ENCODE results near the gene CELF4. TPM values are rescaled to one million over a fixed set of nuclear protein-coding genes. Genes with fewer than 3 reads are reported as not detected.

Gene CELF4
- total and polyA plus RNA-seq, 2 donors (not counting 1 experiment from before 2014, with no cell fraction given): 0.17 TPM; not detected in 1

DNA sequence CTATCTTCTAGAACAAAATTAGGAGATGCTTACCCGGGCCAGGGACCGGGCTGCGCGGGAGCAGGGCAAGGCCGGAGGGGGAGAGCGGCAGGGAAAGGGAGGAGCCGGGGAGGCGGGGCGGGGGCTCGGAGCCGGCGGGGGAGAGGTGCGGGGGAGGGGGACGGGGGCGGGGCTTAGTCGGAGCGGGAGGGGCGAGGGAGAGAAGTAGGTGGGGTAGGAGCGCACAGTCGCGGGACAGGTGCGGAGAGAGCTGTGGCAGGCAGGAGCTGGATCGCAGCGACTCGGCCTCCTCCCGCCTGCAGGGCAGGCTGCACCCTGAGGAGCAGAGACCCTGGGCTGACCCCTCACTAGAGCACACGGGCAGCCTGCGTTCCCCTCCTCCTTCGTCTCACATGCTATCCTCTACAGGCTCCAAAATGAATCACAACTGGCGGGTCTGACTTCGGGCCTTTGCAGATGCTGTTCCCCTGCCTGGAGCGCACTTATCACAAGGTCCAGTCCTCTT lies 290.3 kb downstream of the CELF4 start:
- Histone ChIP-seq H3K36me3 (ENCODE audit: control insufficient read depth, insufficient read depth, low read length) (no peaks in the 10 kb centered on the region), H2AFZ (ENCODE audit: low read length) (no peak overlapping the region), H4K20me1 (ENCODE audit: control insufficient read depth, extremely low read depth, insufficient read depth, low read length) (no peaks in the 10 kb centered on the region), H3K4me1 (ENCODE audit: control insufficient read depth, extremely low read depth, insufficient read depth, low read length) (no peaks in the 10 kb centered on the region), H3K9ac (ENCODE audit: insufficient read depth, low read length) (no peak overlapping the region), H3K4me2 (ENCODE audit: extremely low read depth, insufficient read depth, low read length) (no peak overlapping the region), H3K9me3 (ENCODE audit: control insufficient read depth, insufficient read depth, low read depth, low read length) (no peaks in the 10 kb centered on the region), H3K79me2 (ENCODE audit: control insufficient read depth, insufficient read depth, low read length) (no peaks in the 10 kb centered on the region), H3K4me3 (replicated peaks in 1 of 4; ENCODE audit: control extremely low read depth in 1 of 4, insufficient read depth in 1 of 4, low read depth in 3 of 4, low read length in 4 of 4) (no peak overlapping the region), H3K27me3 (ENCODE audit: control insufficient read depth, insufficient read depth, low read length) (peaks cover 11% of the 10 kb centered on the region), H3K27ac (ENCODE audit: insufficient read depth, low read length) (no peak overlapping the region)
- TF ChIP-seq, protein P1, sequence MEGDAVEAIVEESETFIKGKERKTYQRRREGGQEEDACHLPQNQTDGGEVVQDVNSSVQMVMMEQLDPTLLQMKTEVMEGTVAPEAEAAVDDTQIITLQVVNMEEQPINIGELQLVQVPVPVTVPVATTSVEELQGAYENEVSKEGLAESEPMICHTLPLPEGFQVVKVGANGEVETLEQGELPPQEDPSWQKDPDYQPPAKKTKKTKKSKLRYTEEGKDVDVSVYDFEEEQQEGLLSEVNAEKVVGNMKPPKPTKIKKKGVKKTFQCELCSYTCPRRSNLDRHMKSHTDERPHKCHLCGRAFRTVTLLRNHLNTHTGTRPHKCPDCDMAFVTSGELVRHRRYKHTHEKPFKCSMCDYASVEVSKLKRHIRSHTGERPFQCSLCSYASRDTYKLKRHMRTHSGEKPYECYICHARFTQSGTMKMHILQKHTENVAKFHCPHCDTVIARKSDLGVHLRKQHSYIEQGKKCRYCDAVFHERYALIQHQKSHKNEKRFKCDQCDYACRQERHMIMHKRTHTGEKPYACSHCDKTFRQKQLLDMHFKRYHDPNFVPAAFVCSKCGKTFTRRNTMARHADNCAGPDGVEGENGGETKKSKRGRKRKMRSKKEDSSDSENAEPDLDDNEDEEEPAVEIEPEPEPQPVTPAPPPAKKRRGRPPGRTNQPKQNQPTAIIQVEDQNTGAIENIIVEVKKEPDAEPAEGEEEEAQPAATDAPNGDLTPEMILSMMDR (conservative IDR thresholded peaks at IDR 0.05 in 1 of 2, IDR thresholded peaks at IDR 0.05 in 1 of 2; ENCODE audit: low read depth in 1 of 2, low read length in 2 of 2): no peak
- no peak for TF ChIP-seq EZH2 (IDR thresholded peaks at IDR 0.05; ENCODE audit: low read length, missing control alignments)
- DNase-seq (ENCODE audit: low read depth in 2 of 2): no peak

DNA sequence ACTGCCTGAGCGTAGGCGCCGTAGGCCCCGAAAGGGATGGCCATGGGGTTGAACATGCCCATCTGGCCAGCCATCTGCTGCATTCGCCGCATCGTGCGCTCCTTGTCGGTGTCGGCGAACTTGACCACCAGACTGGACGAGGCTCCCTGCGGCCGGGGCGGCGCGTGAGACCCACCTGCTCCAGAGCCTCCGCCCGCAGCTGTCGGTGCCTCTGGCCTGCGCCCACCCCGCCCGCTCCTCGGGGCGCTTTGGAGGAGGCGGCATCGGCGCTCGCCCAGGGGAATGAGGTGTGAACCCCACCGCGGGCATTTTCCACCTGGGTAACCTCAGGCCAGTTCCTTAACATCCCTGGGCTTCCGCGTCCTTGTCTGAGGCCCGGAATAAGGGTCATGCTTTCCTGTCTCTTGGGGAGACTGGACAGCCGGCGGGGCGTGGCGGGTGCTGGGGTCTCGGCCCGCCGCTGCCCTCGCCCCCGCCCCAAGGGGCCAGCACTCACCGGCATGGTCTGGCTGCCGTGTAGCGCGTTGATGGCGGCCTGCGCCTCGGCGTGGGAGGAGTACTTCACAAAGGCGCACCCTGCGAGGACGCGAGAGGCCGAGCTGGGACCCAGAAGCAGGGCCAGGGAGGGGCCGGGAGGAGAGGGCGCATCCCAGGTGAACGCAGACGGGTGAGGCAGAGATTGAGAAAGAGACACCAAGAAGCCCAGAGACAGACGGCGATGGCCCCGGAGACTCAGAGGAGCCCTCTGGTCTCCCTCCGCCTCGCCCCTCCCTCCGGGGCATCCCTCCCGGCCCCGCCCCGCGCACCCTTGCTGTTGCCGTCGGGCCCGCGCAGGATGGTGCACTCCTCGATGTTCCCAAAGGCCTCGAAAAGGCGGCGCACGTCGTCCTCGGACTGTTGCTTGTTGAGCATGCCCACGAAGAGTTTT lies 291.0 kb downstream of the CELF4 start:
- H3K4me2 ChIP-seq (ENCODE audit: extremely low read depth, insufficient read depth, low read length): no peak overlapping the region
- TF ChIP-seq EZH2 (IDR thresholded peaks at IDR 0.05; ENCODE audit: low read length, missing control alignments): no peak
- TF ChIP-seq, protein P1 (conservative IDR thresholded peaks at IDR 0.05 in 1 of 2, IDR thresholded peaks at IDR 0.05 in 1 of 2; ENCODE audit: low read depth in 1 of 2, low read length in 2 of 2): no peak
- no peaks in the 10 kb centered on the region for H3K36me3 ChIP-seq (ENCODE audit: control insufficient read depth, insufficient read depth, low read length)
- H3K27me3 ChIP-seq (ENCODE audit: control insufficient read depth, insufficient read depth, low read length): peaks cover 11% of the 10 kb centered on the region
- H3K9ac ChIP-seq (ENCODE audit: insufficient read depth, low read length): no peak overlapping the region
- no peak overlapping the region for H2AFZ ChIP-seq (ENCODE audit: low read length)
- no peak overlapping the region for H3K27ac ChIP-seq (ENCODE audit: insufficient read depth, low read length)
- H3K9me3 ChIP-seq (ENCODE audit: control insufficient read depth, insufficient read depth, low read depth, low read length): no peaks in the 10 kb centered on the region
- H3K4me1 ChIP-seq (ENCODE audit: control insufficient read depth, extremely low read depth, insufficient read depth, low read length): no peaks in the 10 kb centered on the region
- no peaks in the 10 kb centered on the region for H4K20me1 ChIP-seq (ENCODE audit: control insufficient read depth, extremely low read depth, insufficient read depth, low read length)
- DNase-seq (ENCODE audit: low read depth in 2 of 2): no peak
- H3K79me2 ChIP-seq (ENCODE audit: control insufficient read depth, insufficient read depth, low read length): no peaks in the 10 kb centered on the region
- no peak overlapping the region for H3K4me3 ChIP-seq (replicated peaks in 1 of 4; ENCODE audit: control extremely low read depth in 1 of 4, insufficient read depth in 1 of 4, low read depth in 3 of 4, low read length in 4 of 4)

DNA sequence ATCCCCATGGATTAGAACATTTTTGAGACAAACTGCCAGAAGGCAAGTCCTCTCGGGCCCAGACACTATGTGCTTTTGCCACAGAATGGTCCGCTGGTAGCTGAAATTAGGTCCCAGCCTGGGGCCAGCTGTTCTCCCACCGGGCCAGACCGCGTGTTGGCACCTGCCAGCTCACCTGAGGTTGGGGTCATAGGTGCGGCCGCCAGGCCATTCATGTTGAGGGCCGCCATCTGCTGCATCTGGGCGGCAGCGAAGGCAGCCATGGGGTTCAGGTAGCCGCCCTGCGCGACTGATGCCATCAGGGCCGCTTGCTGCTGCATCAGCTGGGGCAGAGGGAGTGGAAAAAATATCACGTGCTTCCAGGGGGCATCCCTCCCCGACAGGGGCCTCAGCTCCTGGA lies 292.8 kb downstream of the CELF4 start:
- Histone ChIP-seq H4K20me1 (ENCODE audit: control insufficient read depth, extremely low read depth, insufficient read depth, low read length) (no peaks in the 10 kb centered on the region), H3K27me3 (ENCODE audit: control insufficient read depth, insufficient read depth, low read length) (peaks cover 11% of the 10 kb centered on the region)
- TF ChIP-seq, protein P1 (conservative IDR thresholded peaks at IDR 0.05 in 1 of 2, IDR thresholded peaks at IDR 0.05 in 1 of 2; ENCODE audit: low read depth in 1 of 2, low read length in 2 of 2): no peak
- TF ChIP-seq EZH2 (IDR thresholded peaks at IDR 0.05; ENCODE audit: low read length, missing control alignments): no peak

More for the DNA sequence above, 292.8 kb downstream of the CELF4 start:
- H3K9ac ChIP-seq (ENCODE audit: insufficient read depth, low read length): no peak overlapping the region
- H3K27ac ChIP-seq (ENCODE audit: insufficient read depth, low read length): no peak overlapping the region
- DNase-seq (ENCODE audit: low read depth in 2 of 2): no peak
- H3K4me3 ChIP-seq (replicated peaks in 1 of 4; ENCODE audit: control extremely low read depth in 1 of 4, insufficient read depth in 1 of 4, low read depth in 3 of 4, low read length in 4 of 4): no peak overlapping the region
- no peak overlapping the region for H2AFZ ChIP-seq (ENCODE audit: low read length)
- no peaks in the 10 kb centered on the region for H3K36me3 ChIP-seq (ENCODE audit: control insufficient read depth, insufficient read depth, low read length)
- no peaks in the 10 kb centered on the region for H3K9me3 ChIP-seq (ENCODE audit: control insufficient read depth, insufficient read depth, low read depth, low read length)
- H3K79me2 ChIP-seq (ENCODE audit: control insufficient read depth, insufficient read depth, low read length): no peaks in the 10 kb centered on the region
- H3K4me1 ChIP-seq (ENCODE audit: control insufficient read depth, extremely low read depth, insufficient read depth, low read length): no peaks in the 10 kb centered on the region
- H3K4me2 ChIP-seq (ENCODE audit: extremely low read depth, insufficient read depth, low read length): no peak overlapping the region
